Mucosa of gallbladder (tissue), 1 donor: Measurements from ENCODE around the gene SBNO2. TPM values are rescaled to one million over a fixed set of nuclear protein-coding genes. Genes with fewer than 3 reads are reported as not detected.

Source experiments
- DNase-seq: peaks from one replicate; pipeline ENCODE4 v3.0.0-alpha.2; 2020; ENCODE audit warnings: low spot score
- total RNA-seq: library from RNA; stranded (reverse); gene quantifications from one replicate; pipeline ENCODE4 v1.2.1, GENCODE V29; 2021
- donor health status: DM: no; HTN: no; CAD: no.

SBNO2 gene
- total RNA-seq, 1 donor from 2014 or later = 64.1 TPM

DNA sequence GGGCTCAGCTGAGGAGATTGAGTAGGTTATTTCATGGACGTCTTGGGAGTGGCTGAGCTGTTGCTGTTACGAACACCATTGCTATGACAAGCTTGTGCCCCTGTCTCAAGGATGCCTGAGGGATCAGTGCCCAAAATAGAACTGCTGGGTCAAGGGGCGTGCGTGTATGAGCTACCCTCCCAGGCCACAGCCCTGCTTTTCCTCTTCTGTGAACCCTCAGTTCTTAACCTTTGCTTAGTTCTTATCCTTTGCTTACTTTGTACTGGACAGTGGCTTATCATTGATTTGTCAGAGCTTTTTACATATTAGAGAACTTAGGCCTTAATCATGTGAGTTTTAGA is 98.1 kb downstream of the SBNO2 start:
- DNase-seq = no peak

DNA sequence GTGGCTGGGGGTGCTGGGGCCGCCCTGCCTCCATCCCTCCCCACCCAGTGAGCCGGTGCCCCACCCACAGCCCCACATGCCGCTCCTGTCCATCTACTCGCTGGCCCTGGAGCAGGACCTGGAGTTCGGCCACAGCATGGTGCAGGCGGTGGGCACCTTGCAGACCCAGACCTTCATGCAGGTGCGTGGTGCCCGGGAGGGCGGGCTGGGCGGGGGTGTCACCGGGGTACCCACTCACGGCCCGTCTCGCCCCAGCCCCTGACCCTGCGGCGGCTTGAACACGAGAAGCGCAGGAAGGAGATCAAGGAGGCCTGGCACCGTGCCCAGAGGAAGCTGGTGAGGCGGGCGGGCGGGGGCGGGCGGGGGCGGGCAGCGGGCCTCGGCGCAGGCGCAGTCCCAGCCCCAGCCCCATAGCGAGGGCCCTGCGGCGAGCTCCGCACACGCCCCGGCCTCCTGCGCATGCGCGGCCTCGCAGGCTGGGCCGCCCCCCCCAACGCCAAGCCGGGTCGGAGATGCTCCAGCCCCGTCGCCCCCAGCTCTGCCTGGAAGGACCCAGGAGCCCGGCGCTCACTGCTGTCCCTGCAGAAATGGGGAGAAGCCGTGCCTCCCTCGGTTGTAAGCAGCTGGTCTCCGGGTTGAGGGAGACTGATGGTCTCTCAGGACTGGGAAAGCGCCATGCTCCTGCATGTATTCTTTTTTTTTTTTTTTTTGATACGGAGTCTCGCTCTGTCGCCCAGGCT is 99.4 kb downstream of the SBNO2 start:
- peak; percentile 86 for DNase-seq

DNA sequence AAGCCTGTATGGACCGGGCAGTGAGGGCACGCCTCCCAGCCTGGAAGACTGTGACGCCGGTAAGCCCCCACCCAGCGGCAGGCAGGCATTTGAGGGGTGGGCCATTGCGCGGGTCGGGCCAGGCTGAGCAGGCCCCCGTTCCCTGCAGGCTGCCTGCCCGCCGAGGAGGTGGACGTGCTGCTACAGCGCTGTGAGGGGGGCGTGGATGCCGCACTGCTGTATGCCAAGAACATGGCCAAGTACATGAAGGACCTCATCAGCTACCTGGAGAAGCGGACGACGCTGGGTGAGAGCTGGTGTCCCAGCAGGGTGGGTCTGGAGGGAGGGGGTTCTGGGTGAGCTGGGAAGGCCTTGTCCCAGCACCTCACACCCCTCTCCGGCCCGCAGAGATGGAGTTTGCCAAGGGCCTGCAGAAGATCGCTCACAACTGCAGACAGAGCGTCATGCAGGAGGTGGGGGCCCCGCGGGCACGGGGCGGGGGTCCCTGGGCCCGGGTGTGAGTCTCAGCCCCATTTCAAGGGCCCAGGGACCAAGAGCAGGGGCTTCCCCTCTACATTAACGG is 100.0 kb downstream of the SBNO2 start:
- no peak for DNase-seq

DNA sequence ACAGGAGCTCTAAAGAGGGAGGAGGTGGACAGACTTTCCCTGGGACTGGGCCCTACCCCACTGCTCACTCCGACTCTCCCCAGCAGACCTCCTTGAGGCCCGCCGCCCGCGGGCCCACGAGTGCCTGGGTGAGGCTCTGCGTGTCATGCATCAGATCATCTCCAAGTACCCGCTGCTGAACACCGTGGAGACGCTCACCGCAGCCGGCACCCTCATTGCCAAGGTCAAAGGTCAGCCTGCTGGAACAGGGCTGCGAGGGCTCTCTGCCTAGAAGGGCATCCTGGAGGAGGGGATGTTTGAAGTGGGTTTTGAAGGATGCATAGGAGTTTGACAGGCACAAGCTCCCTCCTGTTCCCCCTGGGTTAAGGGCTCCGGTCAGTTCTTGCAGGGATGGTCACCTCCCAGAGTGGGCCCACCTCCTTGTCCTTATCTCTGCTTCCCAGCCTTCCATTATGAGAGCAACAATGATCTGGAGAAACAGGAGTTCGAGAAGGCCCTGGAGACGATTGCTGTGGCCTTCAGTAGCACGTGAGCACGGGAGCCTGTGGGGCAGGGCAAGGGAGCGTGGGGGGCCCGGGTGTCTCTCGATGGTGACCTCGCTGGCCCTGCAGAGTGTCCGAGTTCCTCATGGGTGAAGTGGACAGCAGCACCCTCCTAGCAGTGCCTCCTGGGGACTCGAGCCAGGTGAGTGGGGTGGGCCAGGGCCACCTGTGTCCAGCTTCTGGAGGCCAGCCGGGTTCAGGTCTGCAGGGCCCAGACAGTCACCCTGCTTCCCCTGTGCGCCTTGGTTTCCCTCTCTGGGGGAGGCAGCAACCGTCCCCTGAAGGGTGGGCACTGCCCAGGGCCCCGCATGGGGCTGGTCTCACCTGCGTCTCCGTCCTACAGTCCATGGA is 100.8 kb downstream of the SBNO2 start:
- DNase-seq = no peak

DNA sequence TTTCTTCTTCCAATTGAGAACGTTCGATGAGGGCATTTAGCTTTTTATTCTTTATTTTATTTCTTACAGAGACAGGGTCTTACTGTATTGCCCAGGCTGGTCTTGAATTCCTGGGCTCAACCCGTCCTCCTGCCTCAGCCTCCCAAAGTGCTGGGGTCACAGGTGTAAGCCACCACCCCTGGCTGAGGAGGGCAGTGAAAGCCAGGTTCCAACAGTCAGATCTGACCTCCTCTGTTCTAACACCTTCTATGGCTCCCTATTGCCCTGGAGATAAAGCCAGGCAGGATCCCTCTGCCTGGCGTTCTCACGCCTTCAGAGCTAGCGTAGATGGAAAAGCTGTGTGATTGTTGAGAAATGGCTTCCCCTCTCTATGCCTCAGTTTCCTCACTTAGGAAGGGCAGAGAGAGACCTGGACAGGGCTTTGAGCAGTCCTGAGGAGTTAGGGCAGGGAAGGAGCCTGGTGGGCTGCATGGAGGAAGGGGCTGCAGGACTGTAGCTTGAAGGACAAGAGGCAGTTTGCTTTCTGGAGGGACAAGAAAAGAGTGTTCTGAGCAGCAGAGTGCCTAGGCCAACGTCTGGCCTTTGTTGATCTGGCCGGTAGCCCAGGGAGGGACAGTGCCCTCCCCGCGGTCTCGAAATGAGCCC is 101.6 kb downstream of the SBNO2 start:
- no peak for DNase-seq

DNA sequence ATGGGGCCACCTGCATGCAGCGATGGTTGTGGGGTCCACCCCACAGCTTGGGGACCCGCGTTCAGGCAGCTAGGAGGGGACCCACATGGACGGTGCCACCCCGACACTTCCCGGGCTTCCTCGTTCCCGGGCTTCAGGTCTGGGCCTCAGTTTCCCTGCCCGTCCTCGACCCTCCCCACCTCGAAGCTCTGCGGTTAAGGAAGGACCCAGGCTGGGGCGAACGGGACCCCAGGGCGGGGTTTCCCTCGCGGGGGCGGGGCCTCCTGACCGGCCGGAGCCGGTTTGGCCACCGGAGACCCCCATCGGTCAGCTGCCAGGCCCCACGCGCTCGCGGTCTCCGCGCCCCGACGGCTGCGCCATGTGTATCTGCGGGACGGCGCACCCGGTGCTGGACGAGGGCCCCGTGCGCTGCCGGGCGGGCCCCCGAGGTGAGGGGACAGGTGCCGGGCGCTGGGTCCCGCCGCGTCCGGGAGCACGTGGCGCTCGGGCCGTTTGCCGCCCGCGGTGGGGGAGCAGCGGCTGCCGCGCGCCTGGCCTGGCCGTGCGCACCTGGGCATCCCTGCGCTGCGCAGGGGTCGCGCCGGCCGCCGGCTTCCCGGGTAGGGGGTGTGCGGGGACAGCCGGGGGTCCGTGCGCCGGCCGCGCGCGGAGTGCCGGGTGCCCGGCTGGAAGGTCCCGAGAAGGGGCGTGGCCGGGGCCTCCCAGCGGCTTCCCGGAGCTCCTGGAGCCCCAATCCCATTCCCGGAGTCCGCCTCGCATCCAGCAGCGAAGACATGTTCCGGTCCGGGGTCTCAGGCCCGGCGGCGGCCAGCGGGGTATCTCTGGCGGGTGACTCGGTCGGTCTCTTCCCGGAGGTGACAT is 102.9 kb downstream of the SBNO2 start:
- DNase-seq = no peak

DNA sequence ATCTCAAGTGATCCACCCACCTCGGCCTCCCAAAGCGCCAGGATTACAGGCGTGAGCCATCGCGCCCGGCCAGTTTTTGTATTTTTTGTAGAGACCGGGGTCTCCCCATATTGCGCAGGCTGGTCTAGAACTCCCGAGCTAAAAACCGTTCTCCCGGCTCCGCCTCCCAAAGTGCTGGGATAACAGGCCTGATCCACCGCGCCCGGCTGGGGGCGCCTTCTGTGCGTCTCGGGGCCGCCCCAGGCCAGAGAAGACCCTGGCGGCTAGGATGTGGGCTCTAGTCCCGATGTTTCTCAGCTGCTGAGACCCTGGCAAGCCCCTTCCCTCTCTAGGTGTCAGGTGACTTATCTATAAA is 103.5 kb downstream of the SBNO2 start:
- no peak for DNase-seq

DNA sequence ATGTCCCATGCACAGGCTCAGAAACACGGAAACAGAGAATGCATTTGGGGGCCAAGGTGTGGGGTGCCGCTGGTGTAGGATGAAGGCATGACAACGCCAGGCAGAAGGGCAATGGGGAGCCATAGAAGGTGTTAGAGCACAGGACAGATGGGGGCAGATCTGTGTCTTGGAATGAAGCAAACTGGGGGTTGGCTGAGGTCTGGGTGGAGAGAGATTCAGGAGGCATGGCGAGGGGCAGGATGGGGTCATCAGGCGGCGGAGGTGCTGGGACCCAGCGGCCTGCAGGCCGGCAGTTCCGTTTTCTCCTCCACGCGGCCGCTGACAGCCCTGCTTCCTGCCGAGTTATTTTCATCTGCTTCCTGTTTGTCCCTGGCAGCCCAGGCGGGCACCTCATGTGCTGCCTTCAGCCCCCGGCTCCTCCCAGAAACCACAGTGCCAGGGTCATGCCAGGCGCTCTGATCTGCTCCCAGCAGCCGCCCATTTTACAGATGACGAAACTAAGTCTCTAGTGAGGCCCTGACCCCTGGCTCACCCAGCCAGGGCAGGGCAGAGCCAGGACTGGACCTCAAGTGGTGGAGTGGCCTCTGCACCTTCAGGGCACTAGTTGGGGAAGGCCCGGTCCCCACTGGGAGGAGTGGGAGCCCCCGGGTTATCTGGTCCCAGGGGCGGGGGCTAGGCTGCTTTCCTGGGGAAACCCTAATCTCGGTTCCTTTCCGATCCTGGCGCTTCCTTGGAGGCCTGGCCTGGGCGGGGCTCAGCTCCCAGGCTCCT is 104.9 kb downstream of the SBNO2 start:
- peak; percentile 72 for DNase-seq

DNA sequence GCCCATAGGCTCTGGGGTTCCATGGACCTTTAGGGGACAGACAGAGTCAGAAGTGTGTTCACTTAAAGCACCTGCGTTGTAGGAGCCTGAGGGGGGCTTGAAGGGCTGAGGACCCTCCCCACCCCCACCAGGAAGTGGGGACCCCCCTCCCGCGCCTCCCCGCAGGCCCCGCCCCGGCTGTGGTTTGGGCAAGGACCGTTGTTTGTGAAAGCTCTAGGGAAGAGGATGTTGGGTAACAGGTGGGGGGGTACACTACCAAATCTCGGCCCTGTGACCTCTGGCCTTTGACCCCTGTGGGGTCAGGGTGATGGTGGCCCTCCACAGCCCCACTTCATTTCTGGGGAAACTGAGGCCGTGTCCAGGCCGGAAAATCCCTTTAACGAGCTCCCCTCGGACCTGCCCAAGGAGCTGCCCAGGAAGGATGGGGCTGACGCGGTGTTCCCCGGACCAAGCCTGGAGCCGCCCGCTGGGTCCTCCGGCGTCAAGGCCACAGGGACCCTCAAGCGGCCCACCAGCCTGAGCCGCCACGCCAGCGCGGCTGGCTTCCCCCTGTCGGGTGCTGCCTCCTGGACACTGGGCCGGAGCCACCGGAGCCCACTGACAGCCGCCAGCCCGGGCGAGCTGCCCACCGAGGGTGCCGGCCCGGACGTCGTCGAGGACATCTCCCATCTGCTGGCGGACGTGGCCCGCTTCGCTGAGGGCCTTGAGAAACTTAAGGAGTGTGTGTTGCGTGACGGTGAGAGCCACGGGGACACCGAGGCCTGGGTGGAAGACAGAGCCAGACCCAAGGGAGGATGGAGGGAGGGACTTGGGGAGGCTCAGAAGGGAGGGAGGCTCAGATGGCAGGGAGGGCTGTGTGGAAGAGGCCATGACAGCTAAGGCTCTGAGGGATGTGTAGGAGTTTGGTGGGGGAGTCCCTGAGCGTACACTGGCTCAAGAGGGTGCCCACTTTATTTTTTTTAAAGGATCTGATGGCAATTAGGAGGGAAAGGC is 105.8 kb downstream of the SBNO2 start:
- no peak for DNase-seq

DNA sequence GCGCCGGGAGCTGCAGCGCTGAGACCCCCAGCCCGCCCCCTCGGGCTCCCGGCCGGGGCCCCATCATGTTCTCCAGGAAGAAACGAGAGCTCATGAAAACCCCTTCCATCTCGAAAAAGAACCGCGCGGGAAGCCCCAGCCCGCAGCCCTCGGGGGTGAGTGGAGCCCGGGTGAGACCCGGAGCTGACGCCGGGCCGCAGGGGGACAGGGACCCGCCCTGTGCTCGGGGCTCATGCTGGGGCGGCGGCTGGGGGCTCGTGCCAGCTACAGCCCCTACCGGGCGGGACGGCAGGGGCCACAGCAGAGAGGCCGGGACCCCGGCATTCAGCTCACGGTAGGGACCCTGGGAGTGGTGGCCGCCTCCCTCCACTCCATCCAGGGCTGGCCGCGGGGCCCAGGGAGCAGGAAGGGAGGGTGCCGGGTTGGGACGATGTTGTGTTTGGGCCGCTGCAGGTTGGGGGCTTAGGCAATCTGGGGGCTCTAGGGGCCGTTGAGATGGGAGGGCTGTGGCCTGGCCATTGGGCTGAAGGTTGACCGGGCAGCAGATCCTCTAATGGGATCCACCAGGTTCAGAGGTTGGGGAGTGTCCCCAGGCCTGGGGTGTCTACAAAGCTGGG is 106.6 kb downstream of the SBNO2 start:
- DNase-seq = no peak

DNA sequence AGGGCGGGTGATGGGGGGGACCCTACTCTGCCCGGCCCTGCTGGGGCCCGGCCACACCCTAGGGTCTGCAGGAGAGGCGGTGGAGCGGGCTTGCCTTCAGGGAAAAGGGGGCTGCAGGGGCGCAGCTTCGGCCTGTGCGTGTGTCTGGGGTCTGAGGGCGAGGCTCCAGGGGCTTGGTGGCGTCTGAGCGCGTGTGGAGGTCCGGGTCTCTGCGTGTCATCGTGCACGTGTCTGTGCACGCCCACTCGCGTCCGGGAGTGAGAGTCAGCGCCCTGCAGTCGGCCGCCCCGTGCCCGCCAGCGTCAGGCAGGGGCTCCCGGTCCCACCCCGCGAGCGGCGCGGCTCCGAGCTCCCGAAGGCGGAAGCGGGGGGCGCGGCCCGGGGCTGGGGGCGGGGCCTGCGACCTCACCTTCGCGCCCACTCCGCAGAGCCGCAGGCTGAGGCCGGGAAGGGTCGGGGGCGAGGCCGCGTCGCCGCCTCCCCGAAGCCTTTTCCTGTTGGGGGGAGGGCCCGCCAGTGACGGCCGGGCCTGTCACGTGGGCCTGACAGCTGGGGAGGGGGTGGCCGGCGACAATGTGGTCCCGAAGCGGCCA is 107.2 kb downstream of the SBNO2 start, which contains the start of gene ARHGAP45:
ARHGAP45 (plus strand) TSS at position 420 of the 593 bp plus-strand sequence. CDS start 239 bp downstream, outside the sequence.
- DNase-seq = no peak

DNA sequence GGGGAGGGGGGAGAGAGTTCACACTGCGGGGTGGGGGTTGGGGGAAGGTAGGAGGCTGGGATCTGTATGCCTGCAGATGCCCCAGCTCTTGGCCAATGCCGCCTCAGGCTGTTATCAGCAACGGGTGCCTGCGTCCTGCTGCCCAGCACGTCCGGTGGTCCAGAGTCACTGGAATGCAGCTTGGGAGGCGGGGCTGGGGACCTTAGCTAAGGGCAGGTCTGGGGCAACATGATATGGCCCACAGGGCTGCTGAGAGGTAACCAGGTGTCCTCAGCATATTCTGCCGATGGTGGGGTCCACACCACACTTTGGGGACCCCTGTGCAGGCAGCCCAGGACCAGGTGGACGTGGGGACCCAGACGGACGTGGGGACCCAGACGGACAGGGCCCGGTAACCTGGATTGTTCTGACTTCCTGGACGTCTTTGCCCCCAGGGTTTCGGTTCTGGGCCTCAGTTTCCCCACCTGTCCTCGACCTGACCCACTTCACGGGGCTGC is 107.8 kb downstream of the SBNO2 start:
- DNase-seq = no peak

DNA sequence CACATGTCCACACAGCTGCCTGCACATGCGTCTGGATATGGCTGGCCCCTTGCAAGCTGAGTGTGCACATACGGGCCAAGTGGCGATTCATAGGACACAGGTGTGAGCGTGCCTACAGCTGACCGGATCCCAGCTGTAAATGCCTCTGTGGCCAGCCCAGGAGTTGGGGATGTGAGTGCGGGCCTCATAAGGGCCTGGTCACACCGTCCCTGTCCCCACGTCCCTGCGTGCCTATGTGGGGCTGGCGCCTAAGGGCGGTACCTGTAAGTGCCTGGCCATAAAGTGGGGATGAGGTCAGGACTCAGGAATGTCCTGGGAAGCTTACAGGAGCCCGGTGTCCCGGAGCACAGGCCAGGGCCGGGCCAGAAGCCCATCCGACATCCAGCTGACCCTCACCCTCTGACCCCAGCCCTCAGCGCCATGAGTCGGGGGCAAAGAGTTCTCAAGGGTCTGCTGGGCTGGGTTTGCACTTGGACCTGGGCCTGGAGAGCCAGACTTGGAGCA is 108.4 kb downstream of the SBNO2 start:
- DNase-seq = no peak

DNA sequence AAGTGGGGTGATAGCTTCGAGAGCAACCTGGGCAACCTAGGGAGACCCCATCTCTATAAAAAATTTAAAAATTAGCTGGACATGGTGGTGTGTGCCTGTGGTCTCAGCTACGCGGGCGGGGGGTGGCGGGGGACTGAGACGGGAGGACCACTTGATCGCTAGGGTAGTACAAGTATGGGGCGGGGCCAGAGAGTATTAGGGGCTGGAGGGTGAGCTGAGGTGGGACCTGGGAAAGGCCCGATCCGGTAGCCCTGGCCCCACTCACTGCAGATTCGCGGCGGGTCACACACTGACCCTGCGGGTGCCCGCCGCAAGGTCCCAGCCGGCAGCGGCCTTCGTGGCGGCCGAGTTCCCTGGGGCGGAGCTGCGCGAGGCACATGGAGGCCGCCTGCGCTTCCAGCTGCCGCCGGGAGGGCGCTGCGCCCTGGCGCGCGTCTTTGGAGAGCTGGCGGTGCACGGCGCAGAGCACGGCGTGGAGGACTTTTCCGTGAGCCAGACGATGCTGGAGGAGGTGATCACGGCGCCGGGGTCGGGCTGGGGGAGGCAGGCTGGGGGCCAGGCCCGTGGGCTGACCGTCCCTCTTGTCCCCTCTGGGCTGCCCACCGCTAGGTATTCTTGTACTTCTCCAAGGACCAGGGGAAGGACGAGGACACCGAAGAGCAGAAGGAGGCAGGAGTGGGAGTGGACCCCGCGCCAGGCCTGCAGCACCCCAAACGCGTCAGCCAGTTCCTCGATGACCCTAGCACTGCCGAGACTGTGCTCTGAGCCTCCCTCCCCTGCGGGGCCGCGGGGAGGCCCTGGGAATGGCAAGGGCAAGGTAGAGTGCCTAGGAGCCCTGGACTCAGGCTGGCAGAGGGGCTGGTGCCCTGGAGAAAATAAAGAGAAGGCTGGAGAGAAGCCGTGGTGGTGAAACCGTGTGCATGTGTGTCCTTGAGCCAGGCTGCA is 109.1 kb downstream of the SBNO2 start:
- peak; percentile 62 for DNase-seq

DNA sequence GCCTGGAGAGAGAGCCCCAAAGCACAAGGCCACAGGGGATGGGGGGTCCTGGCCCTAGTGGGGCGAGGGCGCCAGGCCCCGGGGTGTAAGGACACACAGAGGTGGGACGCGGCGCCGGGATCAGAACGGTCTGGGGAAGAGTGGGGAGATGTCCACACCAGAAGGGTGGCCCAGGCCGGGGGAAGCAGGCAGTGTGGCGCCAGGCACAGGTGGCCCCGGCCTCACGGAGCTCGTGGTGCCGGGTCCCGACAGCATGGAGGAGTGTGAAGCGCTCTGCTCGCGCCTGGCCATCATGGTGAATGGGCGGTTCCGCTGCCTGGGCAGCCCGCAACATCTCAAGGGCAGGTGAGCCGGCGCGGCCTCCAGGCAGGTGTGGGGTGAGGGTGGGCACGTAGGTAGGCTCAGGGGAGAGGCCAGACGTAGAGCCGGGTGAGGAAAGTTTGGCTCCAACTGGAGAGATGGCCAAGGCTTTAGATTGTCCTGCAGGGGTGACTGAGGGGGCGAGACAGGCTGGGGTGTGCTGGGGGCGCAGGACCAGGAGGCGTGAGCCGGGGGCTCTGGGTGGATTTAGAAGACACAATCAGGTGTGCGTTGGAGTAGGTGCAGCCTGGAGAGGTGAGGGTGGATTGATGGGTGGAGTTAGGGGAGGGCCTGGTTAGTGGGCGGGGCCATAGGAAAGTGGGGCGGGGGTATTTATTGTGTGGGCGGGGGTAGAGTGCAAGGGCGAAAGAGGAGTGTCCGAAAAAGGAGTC is 110.0 kb downstream of the SBNO2 start:
- no peak for DNase-seq
